GM13977 (cell line): Measurements from ENCODE around the gene PDGFB.

Experiments used
- DNase-seq: peaks from one replicate; pipeline ENCODE4 v3.0.0; 2012; ENCODE audit warnings: low spot score
- CTCF ChIP-seq: IDR thresholded peaks from 2 replicates; pipeline ENCODE4 v1.5.1; 2012; ENCODE audit warnings: mild to moderate bottlenecking, control low read depth; ENCODE audit not compliant: insufficient read depth; ENCODE audit errors: extremely low read depth, missing control alignments
- in situ Hi-C: fragments of 300-500 bp; cut with MboI; formaldehyde crosslinking; loops from one replicate; pipeline ENCODE4 v1.12.0; 2022; ENCODE audit warnings: low sequenced_read_pairs, low pct_unique_long_range_greater_than_20kb, mixed read lengths, inconsistent platforms; ENCODE audit not compliant: unreplicated experiment

The PDGFB gene

GRCh38 chr22:39232806-39233709 lies 11.7 kb downstream of the PDGFB start:
- in situ Hi-C loops: no loop called here
- TF ChIP-seq CTCF: no peak
- no peak for DNase-seq

GRCh38 chr22:39232246-39232645 lies 12.5 kb downstream of the PDGFB start:
- in situ Hi-C loops: no loop called here
- TF ChIP-seq CTCF: no peak
- no peak for DNase-seq

- DNase-seq: no peak
- in situ Hi-C loops: no loop called here
- TF ChIP-seq CTCF: no peak
Measured at GRCh38 chr22:39231197-39231950, 13.4 kb downstream of the PDGFB start.

GRCh38 chr22:39230261-39231196 lies 14.3 kb downstream of the PDGFB start:
- in situ Hi-C loops: no loop called here
- no peak for TF ChIP-seq CTCF
- DNase-seq: no peak

DNA sequence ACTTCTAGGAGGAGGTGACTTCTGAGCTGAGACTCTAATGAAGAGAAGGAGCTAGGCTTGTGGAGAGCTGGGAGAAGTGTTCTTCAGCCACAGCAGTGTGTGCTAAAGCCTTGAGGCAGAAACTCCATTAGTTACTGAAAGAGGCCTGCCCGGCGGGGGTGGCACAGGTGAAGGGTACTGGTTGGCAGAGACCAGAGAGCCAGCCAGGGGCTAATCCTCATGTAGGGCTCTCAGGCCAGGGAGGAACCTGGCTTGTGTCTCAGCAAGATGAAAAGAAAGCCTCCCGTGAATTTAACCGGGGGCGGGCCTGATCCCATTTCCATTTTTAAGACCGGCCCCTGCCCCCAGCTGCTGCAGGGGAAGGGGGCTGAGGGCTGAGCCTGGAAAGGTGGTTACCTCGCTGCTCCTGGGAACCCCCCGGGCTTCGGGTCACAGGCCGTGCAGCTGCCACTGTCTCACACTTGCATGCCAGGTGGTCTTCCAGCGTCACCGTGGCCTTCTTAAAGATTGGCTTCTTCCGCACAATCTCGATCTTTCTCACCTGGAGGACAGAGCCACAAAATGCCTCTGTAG lies 15.0 kb downstream of the PDGFB start:
- no peak for DNase-seq
- in situ Hi-C loops: no loop called here
- TF ChIP-seq CTCF: no peak

DNA sequence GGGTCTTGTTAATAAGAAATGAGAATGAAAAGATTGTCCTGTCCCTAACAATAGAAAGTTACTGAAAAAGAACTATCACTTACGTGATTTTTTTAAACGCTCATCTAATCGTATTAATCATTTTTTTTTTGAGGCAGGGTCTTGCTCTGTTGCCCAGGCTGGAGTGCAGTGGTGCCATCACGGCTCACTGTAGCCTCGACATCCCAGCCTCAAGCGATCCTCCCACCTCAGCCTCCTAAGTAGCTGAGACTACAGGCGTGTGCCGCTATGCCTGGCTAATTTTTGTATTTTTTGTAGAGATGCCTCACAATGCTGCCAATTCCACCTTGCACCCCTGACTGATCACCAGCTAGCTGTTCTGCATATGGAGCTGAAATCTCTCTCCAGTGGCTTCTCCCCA lies 15.7 kb downstream of the PDGFB start:
- in situ Hi-C loops: no loop called here
- no peak for TF ChIP-seq CTCF
- no peak for DNase-seq
